Epithelial cell of esophagus (primary cell): ENCODE measurements around the gene SLC17A7.

Source experiments
- DNase-seq: peaks from one replicate; pipeline ENCODE4 v3.0.0; 2010; ENCODE audit warnings: low read depth
- H3K4me3 ChIP-seq: 2 replicates; pipeline ENCODE4 v1.5.1; 2011; ENCODE audit warnings: mild to moderate bottlenecking, low read length, control low read depth
- TF ChIP-seq, protein P1 (sequence below): IDR thresholded peaks from 2 replicates; pipeline ENCODE4 v1.5.1; 2011; ENCODE audit warnings: low read depth, mild to moderate bottlenecking, low read length, control low read depth, inconsistent platforms; ENCODE audit not compliant: insufficient read depth; ENCODE audit errors: missing control alignments

SLC17A7 gene

GRCh38 chr19:49438261-49438660 lies 3.1 kb downstream of the SLC17A7 start:
- TF ChIP-seq, protein P1, sequence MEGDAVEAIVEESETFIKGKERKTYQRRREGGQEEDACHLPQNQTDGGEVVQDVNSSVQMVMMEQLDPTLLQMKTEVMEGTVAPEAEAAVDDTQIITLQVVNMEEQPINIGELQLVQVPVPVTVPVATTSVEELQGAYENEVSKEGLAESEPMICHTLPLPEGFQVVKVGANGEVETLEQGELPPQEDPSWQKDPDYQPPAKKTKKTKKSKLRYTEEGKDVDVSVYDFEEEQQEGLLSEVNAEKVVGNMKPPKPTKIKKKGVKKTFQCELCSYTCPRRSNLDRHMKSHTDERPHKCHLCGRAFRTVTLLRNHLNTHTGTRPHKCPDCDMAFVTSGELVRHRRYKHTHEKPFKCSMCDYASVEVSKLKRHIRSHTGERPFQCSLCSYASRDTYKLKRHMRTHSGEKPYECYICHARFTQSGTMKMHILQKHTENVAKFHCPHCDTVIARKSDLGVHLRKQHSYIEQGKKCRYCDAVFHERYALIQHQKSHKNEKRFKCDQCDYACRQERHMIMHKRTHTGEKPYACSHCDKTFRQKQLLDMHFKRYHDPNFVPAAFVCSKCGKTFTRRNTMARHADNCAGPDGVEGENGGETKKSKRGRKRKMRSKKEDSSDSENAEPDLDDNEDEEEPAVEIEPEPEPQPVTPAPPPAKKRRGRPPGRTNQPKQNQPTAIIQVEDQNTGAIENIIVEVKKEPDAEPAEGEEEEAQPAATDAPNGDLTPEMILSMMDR, result no peak
- no peak for DNase-seq
- H3K4me3 ChIP-seq, result no peak overlapping the region

GRCh38 chr19:49437231-49437630 lies 4.1 kb downstream of the SLC17A7 start:
- TF ChIP-seq, protein P1, result no peak

DNA sequence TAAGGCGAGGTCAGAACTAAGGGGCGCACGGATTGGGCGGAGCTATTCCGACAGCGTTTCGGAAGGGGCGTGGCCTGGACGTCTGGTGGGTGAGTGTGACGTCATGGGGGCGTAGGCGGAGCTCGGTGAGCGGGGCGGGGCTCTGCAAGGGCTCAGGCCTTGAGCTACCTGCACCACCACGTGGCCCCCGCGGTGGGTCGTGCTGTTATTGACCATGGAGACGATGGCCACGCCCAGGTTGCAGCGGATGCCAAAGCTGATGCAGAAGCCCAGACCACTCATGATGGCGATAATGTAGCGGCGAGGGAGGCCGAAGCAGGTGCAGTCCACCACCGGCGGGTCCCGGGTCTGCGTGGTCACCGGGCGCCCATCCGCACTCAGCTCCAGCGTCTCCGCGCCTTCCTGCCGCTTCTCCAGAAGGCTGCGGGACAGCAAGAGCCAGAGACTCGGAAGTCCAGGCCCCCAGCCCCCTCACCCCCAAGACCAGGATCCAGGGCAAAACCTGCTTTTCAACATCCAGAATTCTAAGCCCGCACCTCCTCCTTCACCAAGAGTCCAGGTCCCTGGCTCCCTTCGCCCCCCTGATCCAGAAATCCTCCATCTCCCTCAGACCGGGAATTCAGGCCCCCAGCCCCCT lies 4.8 kb downstream of the SLC17A7 start:
- H3K4me3 ChIP-seq, result no peak overlapping the region
- no peak for DNase-seq
- TF ChIP-seq, protein P1, result no peak

More at GRCh38 chr19:49437231-49437630, 4.1 kb downstream of the SLC17A7 start:
- H3K4me3 ChIP-seq, result no peak overlapping the region
- DNase-seq, result no peak

GRCh38 chr19:49435670-49436069 lies 5.7 kb downstream of the SLC17A7 start:
- TF ChIP-seq, protein P1, result no peak
- DNase-seq, result no peak
- H3K4me3 ChIP-seq, result no peak overlapping the region

GRCh38 chr19:49434907-49435583 lies 6.3 kb downstream of the SLC17A7 start:
- H3K4me3 ChIP-seq, result no peak overlapping the region
- DNase-seq, result no peak
- TF ChIP-seq, protein P1, result no peak

- H3K4me3 ChIP-seq, result no peak overlapping the region
- TF ChIP-seq, protein P1, result no peak
- no peak for DNase-seq
These were observed 8.0 kb downstream of the SLC17A7 start for GRCh38 chr19:49433240-49433901.
